Measurements from ENCODE around the gene PDE7B. TPM values are rescaled to one million over a fixed set of nuclear protein-coding genes. Genes with fewer than 3 reads are reported as not detected.

The PDE7B gene
- total and polyA plus RNA-seq, 2 of the 13 experiments (the other 11 are each of a cell fraction or from before 2014, with no cell fraction given): not detected

GRCh38 chr6:135823851-135824250 lies 27.6 kb upstream of the PDE7B start:
- no peak overlapping the region for H3K27ac ChIP-seq (ENCODE audit: extremely low read length, insufficient read depth, low read length)
- no TSS peak for BruUV-seq (replicated peaks)
- H3K4me3 ChIP-seq (replicated peaks in 1 of 3; ENCODE audit: insufficient read depth in 1 of 3, low read depth in 2 of 3, low read length in 3 of 3): no peak overlapping the region
- ChIA-PET CTCF (ENCODE audit: low intra/inter-chr PET ratio, low total read pairs) (no interaction called here), POLR2A (no interaction called here)
- no peaks in the 10 kb centered on the region for H3K9me3 ChIP-seq (ENCODE audit: low read length)
- no peak overlapping the region for H3K4me2 ChIP-seq (ENCODE audit: low read depth, low read length)
- H3K9ac ChIP-seq (ENCODE audit: insufficient read depth, low read depth, low read length): no peak overlapping the region
- intact Hi-C loops (cut with micrococcal nuclease; ENCODE audit: unreplicated experiment): no loop called here
- in situ Hi-C loops (cut with HindIII; ENCODE audit: extremely low pct_ligation_motif_present, low pct_unique_long_range_greater_than_20kb): no loop called here
- no peaks in the 10 kb centered on the region for H3K4me1 ChIP-seq (ENCODE audit: insufficient read depth, low read length)
- H3K36me3 ChIP-seq (replicated peaks in 1 of 2; ENCODE audit: control insufficient read depth in 1 of 2, insufficient read depth in 2 of 2, low read length in 2 of 2): no peaks in the 10 kb centered on the region
- no peaks in the 10 kb centered on the region; a peak in 1 of 5 replicates for H3K27me3 ChIP-seq (ENCODE audit: control insufficient read depth in 1 of 2, insufficient read depth in 2 of 2, low read length in 2 of 2)
- no peak overlapping the region for H2AFZ ChIP-seq (ENCODE audit: low read length)
- DNase-seq (ENCODE audit: low spot score): no peak
- no peak for FAIRE-seq
- H4K20me1 ChIP-seq (ENCODE audit: insufficient read depth, low read length): no peaks in the 10 kb centered on the region
- ATAC-seq: no peak
- no peak for TF ChIP-seq ZNF350 (CRISPR knock-in tag; IDR thresholded peaks at IDR 0.05; ENCODE audit: borderline replicate concordance, low read depth)
- no peak for TF ChIP-seq ZNF782 (CRISPR knock-in tag; IDR thresholded peaks at IDR 0.05; ENCODE audit: borderline replicate concordance)
- TF ChIP-seq ZNF230 (CRISPR knock-in tag; IDR thresholded peaks at IDR 0.05): no peak
- no peak for TF ChIP-seq ZNF724P (CRISPR knock-in tag; IDR thresholded peaks at IDR 0.05; ENCODE audit: borderline replicate concordance)
- TF ChIP-seq LCORL (IDR thresholded peaks at IDR 0.05): no peak
- no peak for TF ChIP-seq LCORL (CRISPR knock-in tag; IDR thresholded peaks at IDR 0.05)
- TF ChIP-seq ELF3 (CRISPR knock-in tag; IDR thresholded peaks at IDR 0.05): no peak
- no peaks in the 10 kb centered on the region for H3K79me2 ChIP-seq (ENCODE audit: insufficient read depth, low read length)
- 6% methylated on average over 1 of the region's 1 CpG for WGBS (ENCODE audit: low lambda C conversion rate)

- intact Hi-C loops (cut with micrococcal nuclease; ENCODE audit: unreplicated experiment): no loop called here
- POLR2A ChIA-PET: no interaction called here
- TF ChIP-seq PITX1 (CRISPR knock-in tag; IDR thresholded peaks at IDR 0.05): no peak
- no peak for TF ChIP-seq DRAP1 (CRISPR knock-in tag; IDR thresholded peaks at IDR 0.05)
- no peak for TF ChIP-seq TSC22D2 (CRISPR knock-in tag; IDR thresholded peaks at IDR 0.05; ENCODE audit: borderline replicate concordance)
- no peak for TF ChIP-seq TCF7L2 (IDR thresholded peaks at IDR 0.05; ENCODE audit: low read depth, low read length)
- TF ChIP-seq ZBTB2 (CRISPR knock-in tag; IDR thresholded peaks at IDR 0.05; ENCODE audit: low read depth): no peak
- TF ChIP-seq ZNF607 (CRISPR knock-in tag; IDR thresholded peaks at IDR 0.05; ENCODE audit: borderline replicate concordance): no peak
- no peak for TF ChIP-seq ZNF572 (CRISPR knock-in tag; IDR thresholded peaks at IDR 0.05)
- TF ChIP-seq CREB3 (CRISPR knock-in tag; IDR thresholded peaks at IDR 0.05): no peak
- no peak for TF ChIP-seq CTCF (CRISPR knock-in tag; IDR thresholded peaks at IDR 0.05)
Observed at GRCh38 chr6:135826236-135826804, 25.2 kb upstream of the PDE7B start.

More at GRCh38 chr6:135826236-135826804, 25.2 kb upstream of the PDE7B start:
- Histone ChIP-seq H3K4me1 (ENCODE audit: insufficient read depth, low read length) (no peaks in the 10 kb centered on the region), H2AFZ (ENCODE audit: low read length) (no peak overlapping the region), H3K36me3 (replicated peaks in 1 of 2; ENCODE audit: control insufficient read depth in 1 of 2, insufficient read depth in 2 of 2, low read length in 2 of 2) (no peaks in the 10 kb centered on the region), H3K9ac (ENCODE audit: insufficient read depth, low read depth, low read length) (no peak overlapping the region), H4K20me1 (ENCODE audit: insufficient read depth, low read length) (no peaks in the 10 kb centered on the region), H3K4me2 (ENCODE audit: low read depth, low read length) (no peak overlapping the region), H3K9me3 (ENCODE audit: low read length) (no peaks in the 10 kb centered on the region), H3K27ac (ENCODE audit: extremely low read length, insufficient read depth, low read length) (no peak overlapping the region), H3K27me3 (ENCODE audit: control insufficient read depth in 1 of 2, insufficient read depth in 2 of 2, low read length in 2 of 2) (no peaks in the 10 kb centered on the region; a peak in 1 of 5 replicates), H3K79me2 (ENCODE audit: insufficient read depth, low read length) (no peaks in the 10 kb centered on the region), H3K4me3 (replicated peaks in 1 of 3; ENCODE audit: insufficient read depth in 1 of 3, low read depth in 2 of 3, low read length in 3 of 3) (no peak overlapping the region)
- 49% methylated on average over 6 of the region's 6 CpGs for WGBS (ENCODE audit: low lambda C conversion rate)
- ATAC-seq: no peak
- FAIRE-seq: no peak
- BruUV-seq (replicated peaks): no TSS peak
- DNase-seq (ENCODE audit: low spot score): no peak
- in situ Hi-C loops (cut with HindIII; ENCODE audit: extremely low pct_ligation_motif_present, low pct_unique_long_range_greater_than_20kb): no loop called here
- CTCF ChIA-PET (ENCODE audit: low intra/inter-chr PET ratio, low total read pairs): no interaction called here
